B cell (primary cell): ENCODE results near the gene KRTAP10-3. TPM values are rescaled to one million over a fixed set of nuclear protein-coding genes. Genes with fewer than 3 reads are reported as not detected.

Experiments
- ATAC-seq: fragments of 200-7000 bp; cut with Tn5 transposase; one replicate; pipeline ENCODE4 v1.10.0; 2021; ENCODE audit warnings: low read depth, mild to moderate bottlenecking, moderate number of reproducible peaks, moderate library complexity
- CTCF ChIA-PET: fragments of 350-600 bp; sonication (Branson Sonifier 250); formaldehyde crosslinking; loops from one replicate; lab custom pipeline; 2021; ENCODE audit warnings: antibody characterized with exemption, inconsistent platforms; lab: Charles Lee
- POLR2A ChIA-PET: fragments of 350-600 bp; sonication (Branson Sonifier 250); formaldehyde crosslinking; loops from one replicate; lab custom pipeline; 2021; ENCODE audit warnings: antibody characterized with exemption; lab: Charles Lee
- DNase-seq: peaks from one replicate; pipeline ENCODE4 v3.0.0; 2013
- H2AFZ ChIP-seq: 2 replicates; pipeline ENCODE4 v1.6.1; 2012; ENCODE audit warnings: mild to moderate bottlenecking, low read depth, low read length; ENCODE audit not compliant: insufficient read depth, poor library complexity, severe bottlenecking
- H3K27ac ChIP-seq, 2 donors: 1 replicate in 1 of 2; 2 replicates in 1 of 2; pipeline ENCODE4 v1.5.1; 2012 to 2013; ENCODE audit warnings: low read length in 2 of 2, mild to moderate bottlenecking in 2 of 2, moderate library complexity in 1 of 2
- H3K27me3 ChIP-seq, 4 experiments: fragments of 200-600 bp in 1 of 4; sonication (generic) in 1 of 4; replicated peaks in 1 of 4; 1 replicate in 2 of 4; 2 replicates in 2 of 4; pipeline versions ENCODE4 v1.6.1 to v1.7.0; 2013 to 2016; ENCODE audit warnings: low read length in 3 of 4, mild to moderate bottlenecking in 2 of 4, mixed read lengths in 1 of 4, moderate library complexity in 1 of 4; ENCODE audit not compliant: insufficient read depth in 4 of 4, control insufficient read depth in 3 of 4; ENCODE audit errors: control extremely low read depth in 1 of 4
- H3K36me3 ChIP-seq, 2 experiments: replicated peaks in 1 of 2; 1 replicate in 1 of 2; 2 replicates in 1 of 2; pipeline versions ENCODE4 v1.6.1 to v1.7.1; 2013; ENCODE audit warnings: low read length in 1 of 2; ENCODE audit not compliant: insufficient read depth in 2 of 2, control insufficient read depth in 1 of 2; ENCODE audit errors: control extremely low read depth in 1 of 2, extremely low read depth in 1 of 2
- H3K4me1 ChIP-seq, 2 donors: fragments of 200-600 bp in 1 of 2; sonication (generic) in 1 of 2; 1 replicate in 1 of 2; 2 replicates in 1 of 2; pipeline versions ENCODE4 v1.5.1 to v1.6.1; 2013 to 2017; ENCODE audit warnings: low read length in 2 of 2; ENCODE audit not compliant: control insufficient read depth in 2 of 2, insufficient read depth in 2 of 2
- H3K4me2 ChIP-seq: replicated peaks from 2 replicates; pipeline ENCODE3; 2012; ENCODE audit warnings: mild to moderate bottlenecking, low read depth, low read length; ENCODE audit not compliant: poor library complexity, severe bottlenecking
- H3K4me3 ChIP-seq, 5 experiments: fragments of 200-600 bp in 1 of 5; sonication (generic) in 1 of 5; 1 replicate in 3 of 5; 2 replicates in 2 of 5; pipeline versions ENCODE4 v1.5.1 to v1.7.0; 2011 to 2016; ENCODE audit warnings: low read length in 4 of 5, mild to moderate bottlenecking in 4 of 5, low read depth in 2 of 5, control low read depth in 1 of 5, moderate library complexity in 1 of 5; ENCODE audit not compliant: insufficient read depth in 1 of 5; ENCODE audit errors: control extremely low read depth in 1 of 5, extremely low read depth in 1 of 5
- H3K79me2 ChIP-seq: fragments of 200-600 bp; sonication (generic); one replicate; pipeline ENCODE4 v1.6.0; 2016; ENCODE audit warnings: low read length; ENCODE audit not compliant: control insufficient read depth, insufficient read depth
- H3K9ac ChIP-seq: fragments of 200-600 bp; sonication (generic); 2 replicates; pipeline ENCODE4 v1.6.1; 2017; ENCODE audit warnings: mild to moderate bottlenecking, low read length, moderate library complexity
- H3K9me3 ChIP-seq, 3 donors: one replicate each; pipeline versions ENCODE4 v1.6.1 to v1.7.1; 2013; ENCODE audit warnings: low read length in 2 of 3; ENCODE audit not compliant: control insufficient read depth in 2 of 3, insufficient read depth in 1 of 3; ENCODE audit errors: control extremely low read depth in 1 of 3
- H4K20me1 ChIP-seq: 2 replicates; pipeline ENCODE4 v1.6.0; 2012; ENCODE audit warnings: mild to moderate bottlenecking, low read length; ENCODE audit not compliant: insufficient read depth, control insufficient read depth, poor library complexity, severe bottlenecking
- H3K27ac Mint-ChIP-seq: one replicate; pipeline ENCODE4 v1.8.0; 2021; ENCODE audit warnings: mixed read lengths
- H3K27me3 Mint-ChIP-seq: one replicate; pipeline ENCODE4 v1.8.0; 2021; ENCODE audit warnings: mixed read lengths
- H3K4me1 Mint-ChIP-seq: one replicate; pipeline ENCODE4 v1.8.0; 2021; ENCODE audit warnings: mixed read lengths
- H3K4me3 Mint-ChIP-seq: one replicate; pipeline ENCODE4 v1.8.0; 2021; ENCODE audit warnings: mixed read lengths
- H3K9me3 Mint-ChIP-seq: one replicate; pipeline ENCODE4 v1.8.0; 2022; ENCODE audit warnings: mixed read lengths; ENCODE audit not compliant: insufficient read depth
- EZH2 ChIP-seq: IDR thresholded peaks from 2 replicates; pipeline ENCODE4 v1.6.1; 2012; ENCODE audit warnings: borderline replicate concordance, low read depth, mild to moderate bottlenecking, moderate library complexity, low read length; ENCODE audit not compliant: insufficient read depth, poor library complexity, severe bottlenecking
- WGBS: methylation state at CpG from one replicate; pipeline ENCODE4 v1.1.5; 2013; ENCODE audit warnings: missing lambda C conversion rate; ENCODE audit not compliant: insufficient coverage; 5-methylcytosine and 5-hydroxymethylcytosine counted together
- intact Hi-C: fragments of 100-400 bp; cut with micrococcal nuclease; formaldehyde crosslinking; loops from one replicate; pipeline ENCODE4 v1.10.0; 2022
- polyA plus RNA-seq: library from polyadenylated mRNA; depleted of rRNA; stranded (reverse); fragments of >200 nt; gene quantifications from 2 replicates; pipeline ENCODE4 v1.2.3, GENCODE V29; 2012
- total RNA-seq, 2 donors: library from RNA; stranded (reverse); fragments of 120-200 nt in 1 of 2; gene quantifications; 1 replicate in 1 of 2; 2 replicates in 1 of 2; pipeline versions ENCODE4 v1.2.3 to v1.2.4, GENCODE V29; 2013 to 2022
- TF ChIP-seq, protein P1 (sequence below): fragments of 200-600 bp; IDR thresholded peaks from one replicate; pipeline ENCODE4 v1.8.0; 2022; ENCODE audit warnings: antibody characterized with exemption, mild to moderate bottlenecking

KRTAP10-3 gene
- total and polyA plus RNA-seq, 2 donors (not counting 1 experiment from before 2014, with no cell fraction given): 0.40 TPM; not detected in 1

DNA sequence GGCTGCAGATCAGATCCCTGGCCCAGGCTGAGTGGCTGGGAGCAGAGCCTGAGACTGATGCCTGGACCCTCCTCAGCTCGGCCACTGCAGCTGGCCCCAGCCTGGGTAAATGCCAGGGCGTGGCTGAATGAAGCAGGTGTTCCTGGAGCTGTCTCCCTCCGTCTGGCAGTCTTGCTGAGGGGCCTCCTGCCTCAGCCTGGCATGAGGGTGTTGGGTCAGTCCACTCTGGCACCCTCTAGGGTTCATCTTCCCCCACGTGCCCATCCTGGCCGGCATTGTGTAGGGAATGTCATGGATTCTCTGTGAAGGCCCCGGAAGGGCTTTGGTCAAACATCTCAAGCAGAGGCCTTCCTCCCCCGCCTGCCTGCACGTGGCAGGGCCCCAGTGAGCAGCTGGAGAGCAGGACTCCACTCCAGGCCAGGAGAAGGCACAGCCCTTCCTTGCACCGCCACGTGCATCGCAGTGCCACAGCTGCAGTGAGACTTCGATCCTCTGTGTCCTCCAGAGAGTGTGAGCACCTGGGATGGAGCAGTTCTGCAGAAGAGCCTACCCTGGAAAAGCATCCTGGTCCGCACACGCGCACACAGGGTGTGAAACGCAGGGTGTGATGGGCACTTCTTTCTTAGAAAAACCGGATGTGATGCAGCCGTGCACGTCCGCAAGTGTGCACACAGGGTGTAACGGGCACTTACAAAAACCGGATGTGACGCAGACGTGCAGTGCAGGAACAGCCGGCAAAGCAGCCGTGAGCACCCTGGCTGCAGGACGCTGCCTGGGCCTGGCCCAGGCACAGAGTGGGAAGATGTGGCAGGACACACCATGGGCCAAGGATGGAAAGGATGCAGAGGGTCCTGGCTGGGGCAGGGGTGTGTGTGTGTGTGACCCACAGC, 10.3 kb upstream of the KRTAP10-3 start:
- Histone ChIP-seq H3K36me3 (no peaks in the 10 kb centered on the region), H3K4me3 (no peak overlapping the region), H3K4me1 (peaks cover 12 to 26% of the 10 kb centered on the region in 2 donors), H3K9me3 (peaks cover 0 to 18% (median 2%) of the 10 kb centered on the region in 3 donors), H3K4me2 (no peak overlapping the region), H3K79me2 (no peaks in the 10 kb centered on the region), H4K20me1 (no peaks in the 10 kb centered on the region), H3K9ac (no peak overlapping the region), H3K27me3 (peaks cover 0 to 2% (median 0%) of the 10 kb centered on the region in 4 experiments), H3K27ac (no peak overlapping the region), H2AFZ (no peak overlapping the region)
- Mint-ChIP-seq H3K4me3 (no peak overlapping the region), H3K27me3 (peaks cover 23% of the 10 kb centered on the region), H3K4me1 (peaks cover 25% of the 10 kb centered on the region), H3K9me3 (peaks cover 2% of the 10 kb centered on the region), H3K27ac (no peak overlapping the region)
- TF ChIP-seq, protein P1, sequence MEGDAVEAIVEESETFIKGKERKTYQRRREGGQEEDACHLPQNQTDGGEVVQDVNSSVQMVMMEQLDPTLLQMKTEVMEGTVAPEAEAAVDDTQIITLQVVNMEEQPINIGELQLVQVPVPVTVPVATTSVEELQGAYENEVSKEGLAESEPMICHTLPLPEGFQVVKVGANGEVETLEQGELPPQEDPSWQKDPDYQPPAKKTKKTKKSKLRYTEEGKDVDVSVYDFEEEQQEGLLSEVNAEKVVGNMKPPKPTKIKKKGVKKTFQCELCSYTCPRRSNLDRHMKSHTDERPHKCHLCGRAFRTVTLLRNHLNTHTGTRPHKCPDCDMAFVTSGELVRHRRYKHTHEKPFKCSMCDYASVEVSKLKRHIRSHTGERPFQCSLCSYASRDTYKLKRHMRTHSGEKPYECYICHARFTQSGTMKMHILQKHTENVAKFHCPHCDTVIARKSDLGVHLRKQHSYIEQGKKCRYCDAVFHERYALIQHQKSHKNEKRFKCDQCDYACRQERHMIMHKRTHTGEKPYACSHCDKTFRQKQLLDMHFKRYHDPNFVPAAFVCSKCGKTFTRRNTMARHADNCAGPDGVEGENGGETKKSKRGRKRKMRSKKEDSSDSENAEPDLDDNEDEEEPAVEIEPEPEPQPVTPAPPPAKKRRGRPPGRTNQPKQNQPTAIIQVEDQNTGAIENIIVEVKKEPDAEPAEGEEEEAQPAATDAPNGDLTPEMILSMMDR: no peak
- TF ChIP-seq EZH2: no peak
- DNase-seq (no peak), ATAC-seq (no peak)
- ChIA-PET POLR2A (no interaction called here), CTCF (no interaction called here)
- intact Hi-C loops: loop anchor here (5.0 kb wide), 1 partner anchor 543 kb away; no protein-coding TSS in a partner anchor
- 84% methylated on average over 27 of the region's 27 CpGs for WGBS

GRCh38 chr21:44568261-44568660, 9.7 kb upstream of the KRTAP10-3 start:
- Histone ChIP-seq H4K20me1 (no peaks in the 10 kb centered on the region), H3K4me2 (no peak overlapping the region), H3K79me2 (no peaks in the 10 kb centered on the region), H3K27ac (no peak overlapping the region), H3K4me1 (peaks cover 12 to 26% of the 10 kb centered on the region in 2 donors), H3K9ac (no peak overlapping the region), H3K4me3 (no peak overlapping the region), H3K9me3 (peaks cover 0 to 18% (median 2%) of the 10 kb centered on the region in 3 donors), H3K27me3 (no peaks in the 10 kb centered on the region), H3K36me3 (no peaks in the 10 kb centered on the region), H2AFZ (no peak overlapping the region)
- POLR2A ChIA-PET: no interaction called here
- 83% methylated on average over 12 of the region's 12 CpGs for WGBS
- TF ChIP-seq, protein P1: no peak
- TF ChIP-seq EZH2: no peak
- CTCF ChIA-PET: no interaction called here
- Mint-ChIP-seq H3K27me3 (peaks cover 23% of the 10 kb centered on the region), H3K4me3 (no peak overlapping the region), H3K27ac (no peak overlapping the region), H3K4me1 (peaks cover 25% of the 10 kb centered on the region), H3K9me3 (peaks cover 2% of the 10 kb centered on the region)
- intact Hi-C loops: loop anchor here (5.0 kb wide), 1 partner anchor 544 kb away; no protein-coding TSS in a partner anchor
- no peak for DNase-seq
- ATAC-seq: no peak
